SKM-1 (cell line): ENCODE data around the gene PTPRN2.

Experiments used
- DNase-seq: peaks from one replicate; lab custom pipeline; 2025; ENCODE audit not compliant: unreplicated experiment; lab: John Stamatoyannopoulos, UW

The PTPRN2 gene

GRCh38 chr7:158067219-158067930 is 520.2 kb downstream of the PTPRN2 start:
- no peak for DNase-seq

- DNase-seq, result no peak
These were observed 521.5 kb downstream of the PTPRN2 start for GRCh38 chr7:158066085-158066484.

- no peak for DNase-seq
These were observed 522.3 kb downstream of the PTPRN2 start for GRCh38 chr7:158065340-158065739.

GRCh38 chr7:158064631-158065030 is 523.0 kb downstream of the PTPRN2 start:
- DNase-seq, result no peak

- no peak for DNase-seq
These were observed 523.6 kb downstream of the PTPRN2 start for GRCh38 chr7:158063850-158064610.

GRCh38 chr7:158062661-158063060 is 525.0 kb downstream of the PTPRN2 start:
- DNase-seq, result no peak

GRCh38 chr7:158061884-158062656 is 525.6 kb downstream of the PTPRN2 start:
- no peak for DNase-seq

GRCh38 chr7:158061026-158061630 is 526.5 kb downstream of the PTPRN2 start:
- DNase-seq, result no peak

- no peak for DNase-seq
These were observed 527.4 kb downstream of the PTPRN2 start for GRCh38 chr7:158060216-158060615.

- DNase-seq, result no peak
These were observed 530.2 kb downstream of the PTPRN2 start for GRCh38 chr7:158057446-158057845.

GRCh38 chr7:158056761-158057160 is 530.9 kb downstream of the PTPRN2 start:
- no peak for DNase-seq

GRCh38 chr7:158055726-158056510 is 531.7 kb downstream of the PTPRN2 start:
- no peak for DNase-seq

GRCh38 chr7:158054611-158055010 is 533.0 kb downstream of the PTPRN2 start:
- DNase-seq, result no peak

- no peak for DNase-seq
These were observed 533.5 kb downstream of the PTPRN2 start for GRCh38 chr7:158054081-158054480.

- no peak for DNase-seq
These were observed 534.3 kb downstream of the PTPRN2 start for GRCh38 chr7:158053183-158053915.

GRCh38 chr7:158052381-158053060 is 535.1 kb downstream of the PTPRN2 start:
- no peak for DNase-seq

GRCh38 chr7:158051776-158052175 is 535.8 kb downstream of the PTPRN2 start:
- no peak for DNase-seq

- DNase-seq, result no peak
These were observed 536.5 kb downstream of the PTPRN2 start for GRCh38 chr7:158050978-158051651.
